Measurements from ENCODE around the gene OR6N2. TPM values are rescaled to one million over a fixed set of nuclear protein-coding genes. Genes with fewer than 3 reads are reported as not detected.

OR6N2 gene
- total RNA-seq, 2 donors from 2014 or later: not detected

DNA sequence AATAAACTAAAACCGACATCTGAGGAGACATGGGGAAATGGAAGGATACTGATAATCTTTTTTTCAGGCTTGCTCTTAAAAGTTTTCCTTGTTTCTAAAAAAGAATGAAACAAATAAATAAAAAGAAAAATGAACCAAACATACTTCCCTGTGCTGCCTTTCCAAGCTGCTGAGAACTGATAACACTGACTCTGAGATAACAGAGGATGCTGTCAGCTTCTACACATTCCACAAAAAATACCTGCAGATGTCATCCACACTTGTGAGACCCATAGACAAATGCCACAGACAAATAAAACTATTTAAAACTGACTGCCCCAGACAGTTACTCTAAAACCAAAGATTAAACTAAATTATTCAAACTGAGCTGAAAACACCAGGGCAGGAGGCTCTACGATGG is 48.5 kb downstream of the OR6N2 start:
- Histone ChIP-seq H3K27ac (ENCODE audit: low read depth, low read length) (no peak overlapping the region), H3K9me3 (ENCODE audit: control insufficient read depth, low read length) (no peaks in the 10 kb centered on the region), H3K4me3 (ENCODE audit: low read length) (no peak overlapping the region), H3K4me1 (ENCODE audit: control insufficient read depth, insufficient read depth, low read length) (no peaks in the 10 kb centered on the region), H3K9ac (ENCODE audit: extremely low read depth, low read length, poor library complexity, severe bottlenecking) (no peak overlapping the region), H3K36me3 (ENCODE audit: control insufficient read depth, insufficient read depth, low read length) (no peaks in the 10 kb centered on the region), H3K27me3 (ENCODE audit: control insufficient read depth, insufficient read depth, low read length, poor library complexity, severe bottlenecking) (no peaks in the 10 kb centered on the region)
- H3K4me1 Mint-ChIP-seq: peaks cover 2% of the 10 kb centered on the region
- H3K36me3 Mint-ChIP-seq (ENCODE audit: low read depth): no peaks in the 10 kb centered on the region
- DNase-seq: no peak
- no peak overlapping the region for H3K4me3 Mint-ChIP-seq
- WGBS, 2 experiments (ENCODE audit: insufficient coverage in 1 of 2, insufficient read length in 1 of 2): 90 to 100% methylated on average over 1 of the region's 2 CpGs
- no peaks in the 10 kb centered on the region for H3K9me3 Mint-ChIP-seq
- H3K27ac Mint-ChIP-seq: no peak overlapping the region
- peaks cover 2% of the 10 kb centered on the region for H3K27me3 Mint-ChIP-seq (ENCODE audit: insufficient read depth)
- TF ChIP-seq, protein P1, sequence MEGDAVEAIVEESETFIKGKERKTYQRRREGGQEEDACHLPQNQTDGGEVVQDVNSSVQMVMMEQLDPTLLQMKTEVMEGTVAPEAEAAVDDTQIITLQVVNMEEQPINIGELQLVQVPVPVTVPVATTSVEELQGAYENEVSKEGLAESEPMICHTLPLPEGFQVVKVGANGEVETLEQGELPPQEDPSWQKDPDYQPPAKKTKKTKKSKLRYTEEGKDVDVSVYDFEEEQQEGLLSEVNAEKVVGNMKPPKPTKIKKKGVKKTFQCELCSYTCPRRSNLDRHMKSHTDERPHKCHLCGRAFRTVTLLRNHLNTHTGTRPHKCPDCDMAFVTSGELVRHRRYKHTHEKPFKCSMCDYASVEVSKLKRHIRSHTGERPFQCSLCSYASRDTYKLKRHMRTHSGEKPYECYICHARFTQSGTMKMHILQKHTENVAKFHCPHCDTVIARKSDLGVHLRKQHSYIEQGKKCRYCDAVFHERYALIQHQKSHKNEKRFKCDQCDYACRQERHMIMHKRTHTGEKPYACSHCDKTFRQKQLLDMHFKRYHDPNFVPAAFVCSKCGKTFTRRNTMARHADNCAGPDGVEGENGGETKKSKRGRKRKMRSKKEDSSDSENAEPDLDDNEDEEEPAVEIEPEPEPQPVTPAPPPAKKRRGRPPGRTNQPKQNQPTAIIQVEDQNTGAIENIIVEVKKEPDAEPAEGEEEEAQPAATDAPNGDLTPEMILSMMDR (conservative IDR thresholded peaks at IDR 0.05): no peak

DNA sequence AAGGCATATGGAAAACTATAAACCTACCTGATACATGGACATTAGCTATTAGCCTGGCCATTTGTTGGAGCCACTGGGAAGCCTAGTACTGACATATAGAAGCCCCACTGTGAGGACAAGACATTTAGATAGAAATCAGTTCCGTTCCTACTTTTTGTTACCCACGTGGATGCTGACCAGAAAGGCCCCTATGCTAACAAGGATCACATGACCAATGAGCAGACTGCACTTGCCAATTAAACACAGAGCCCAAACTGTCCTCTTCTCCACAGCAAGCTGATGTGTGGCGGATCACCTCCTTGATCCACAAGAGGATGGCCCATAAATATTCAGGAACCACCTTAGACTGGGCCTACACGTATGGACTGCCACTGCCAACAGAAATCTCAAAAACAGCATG is 49.3 kb downstream of the OR6N2 start:
- H3K4me1 ChIP-seq (ENCODE audit: control insufficient read depth, insufficient read depth, low read length): no peaks in the 10 kb centered on the region
- no peaks in the 10 kb centered on the region for H3K36me3 Mint-ChIP-seq (ENCODE audit: low read depth)
- WGBS, 2 experiments (ENCODE audit: insufficient coverage in 1 of 2, insufficient read length in 1 of 2): 92% methylated on average over 4 of the region's 4 CpGs
- H3K27me3 ChIP-seq (ENCODE audit: control insufficient read depth, insufficient read depth, low read length, poor library complexity, severe bottlenecking): no peaks in the 10 kb centered on the region
- no peak overlapping the region for H3K27ac ChIP-seq (ENCODE audit: low read depth, low read length)
- H3K27ac Mint-ChIP-seq: no peak overlapping the region
- no peak overlapping the region for H3K4me3 ChIP-seq (ENCODE audit: low read length)
- peaks cover 2% of the 10 kb centered on the region for H3K4me1 Mint-ChIP-seq
- DNase-seq: no peak
- no peak overlapping the region for H3K4me3 Mint-ChIP-seq
- H3K36me3 ChIP-seq (ENCODE audit: control insufficient read depth, insufficient read depth, low read length): no peaks in the 10 kb centered on the region
- TF ChIP-seq, protein P1 (conservative IDR thresholded peaks at IDR 0.05): no peak
- H3K9me3 ChIP-seq (ENCODE audit: control insufficient read depth, low read length): no peaks in the 10 kb centered on the region
- peaks cover 2% of the 10 kb centered on the region for H3K27me3 Mint-ChIP-seq (ENCODE audit: insufficient read depth)
- no peak overlapping the region for H3K9ac ChIP-seq (ENCODE audit: extremely low read depth, low read length, poor library complexity, severe bottlenecking)
- H3K9me3 Mint-ChIP-seq: no peaks in the 10 kb centered on the region

DNA sequence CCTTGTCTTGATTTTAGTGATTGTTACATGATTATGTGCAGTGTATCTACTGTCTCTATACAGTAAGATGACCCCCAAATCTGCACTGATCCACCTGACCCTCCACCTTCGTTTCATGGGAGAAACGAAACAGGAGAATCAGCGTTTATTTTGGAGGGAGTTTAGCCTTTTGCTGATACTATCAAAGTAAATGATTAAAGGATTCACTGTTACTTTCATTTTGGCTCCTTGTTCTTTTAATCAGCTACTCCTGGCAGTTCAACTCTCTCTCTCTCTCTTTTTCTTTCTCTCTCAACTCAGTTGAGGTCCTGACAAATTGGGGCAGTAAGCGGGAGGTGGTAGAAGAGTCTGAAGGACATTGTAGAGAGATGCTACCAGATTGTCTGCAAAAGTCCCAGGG is 50.6 kb downstream of the OR6N2 start:
- no peaks in the 10 kb centered on the region for H3K36me3 Mint-ChIP-seq (ENCODE audit: low read depth)
- Histone ChIP-seq H3K27me3 (ENCODE audit: control insufficient read depth, insufficient read depth, low read length, poor library complexity, severe bottlenecking) (no peaks in the 10 kb centered on the region), H3K4me1 (ENCODE audit: control insufficient read depth, insufficient read depth, low read length) (no peaks in the 10 kb centered on the region), H3K9ac (ENCODE audit: extremely low read depth, low read length, poor library complexity, severe bottlenecking) (no peak overlapping the region), H3K9me3 (ENCODE audit: control insufficient read depth, low read length) (no peaks in the 10 kb centered on the region), H3K4me3 (ENCODE audit: low read length) (no peak overlapping the region), H3K36me3 (ENCODE audit: control insufficient read depth, insufficient read depth, low read length) (no peaks in the 10 kb centered on the region), H3K27ac (ENCODE audit: low read depth, low read length) (no peak overlapping the region)
- no peak overlapping the region for H3K4me3 Mint-ChIP-seq
- H3K27me3 Mint-ChIP-seq (ENCODE audit: insufficient read depth): peaks cover 2% of the 10 kb centered on the region
- no peak overlapping the region for H3K27ac Mint-ChIP-seq
- DNase-seq: no peak
- TF ChIP-seq, protein P1 (conservative IDR thresholded peaks at IDR 0.05): no peak
- WGBS, 2 experiments (ENCODE audit: insufficient coverage in 1 of 2, insufficient read length in 1 of 2): 85 to 100% methylated on average over 1 to 4 of the region's 4 CpGs
- peaks cover 2% of the 10 kb centered on the region for H3K4me1 Mint-ChIP-seq
- no peaks in the 10 kb centered on the region for H3K9me3 Mint-ChIP-seq
